B cell (primary cell): ENCODE measurements around the gene PPP3R1.

Experiments
- EZH2 ChIP-seq: IDR thresholded peaks from 2 replicates; pipeline ENCODE4 v1.6.1; 2012; ENCODE audit warnings: borderline replicate concordance, low read depth, mild to moderate bottlenecking, moderate library complexity, low read length; ENCODE audit not compliant: insufficient read depth, poor library complexity, severe bottlenecking
- TF ChIP-seq, protein P1 (sequence below): fragments of 200-600 bp; IDR thresholded peaks from one replicate; pipeline ENCODE4 v1.8.0; 2022; ENCODE audit warnings: antibody characterized with exemption, mild to moderate bottlenecking

DNA sequence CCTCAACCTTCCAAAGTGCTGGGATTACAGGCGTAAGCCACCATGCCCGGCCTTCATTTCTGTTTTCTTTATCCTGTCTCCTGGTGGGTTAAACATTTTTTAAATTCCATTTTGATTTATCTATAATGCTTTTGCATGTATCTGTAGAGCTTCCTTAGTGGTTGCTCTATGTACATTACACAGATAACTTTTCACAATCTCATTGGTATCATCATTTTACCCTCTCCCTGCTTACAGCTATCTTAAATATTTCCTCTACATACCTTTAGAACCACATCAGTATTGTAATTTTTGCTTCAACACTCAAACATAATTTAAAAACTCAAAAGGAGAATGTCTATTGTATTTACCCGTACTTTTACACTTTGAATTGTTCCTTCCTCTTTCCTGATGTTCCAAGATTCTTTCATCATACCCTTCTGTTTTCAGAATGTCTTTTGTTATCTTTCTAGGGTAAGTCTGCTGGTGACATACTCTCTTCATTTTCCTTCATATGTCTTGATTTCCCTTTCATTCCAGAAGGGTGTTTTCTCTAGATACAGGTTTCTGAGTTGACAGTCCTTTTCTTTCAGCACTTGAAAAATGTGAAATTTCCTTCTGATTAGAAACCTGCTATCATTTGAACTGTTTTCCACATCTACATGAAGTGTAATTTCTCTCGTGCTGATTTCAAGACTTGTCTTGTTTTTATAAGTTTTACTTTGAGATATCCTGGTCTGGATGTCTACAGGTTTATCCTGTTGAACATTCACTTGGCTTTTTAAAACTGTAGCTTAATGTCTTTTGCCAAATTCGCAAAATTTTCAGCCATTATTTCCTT lies 21.9 kb downstream of the PPP3R1 start:
- TF ChIP-seq, protein P1, sequence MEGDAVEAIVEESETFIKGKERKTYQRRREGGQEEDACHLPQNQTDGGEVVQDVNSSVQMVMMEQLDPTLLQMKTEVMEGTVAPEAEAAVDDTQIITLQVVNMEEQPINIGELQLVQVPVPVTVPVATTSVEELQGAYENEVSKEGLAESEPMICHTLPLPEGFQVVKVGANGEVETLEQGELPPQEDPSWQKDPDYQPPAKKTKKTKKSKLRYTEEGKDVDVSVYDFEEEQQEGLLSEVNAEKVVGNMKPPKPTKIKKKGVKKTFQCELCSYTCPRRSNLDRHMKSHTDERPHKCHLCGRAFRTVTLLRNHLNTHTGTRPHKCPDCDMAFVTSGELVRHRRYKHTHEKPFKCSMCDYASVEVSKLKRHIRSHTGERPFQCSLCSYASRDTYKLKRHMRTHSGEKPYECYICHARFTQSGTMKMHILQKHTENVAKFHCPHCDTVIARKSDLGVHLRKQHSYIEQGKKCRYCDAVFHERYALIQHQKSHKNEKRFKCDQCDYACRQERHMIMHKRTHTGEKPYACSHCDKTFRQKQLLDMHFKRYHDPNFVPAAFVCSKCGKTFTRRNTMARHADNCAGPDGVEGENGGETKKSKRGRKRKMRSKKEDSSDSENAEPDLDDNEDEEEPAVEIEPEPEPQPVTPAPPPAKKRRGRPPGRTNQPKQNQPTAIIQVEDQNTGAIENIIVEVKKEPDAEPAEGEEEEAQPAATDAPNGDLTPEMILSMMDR, result no peak
- TF ChIP-seq EZH2, result no peak
